Endothelial cell of umbilical vein (primary cell): ENCODE results near the gene COG5. TPM values are rescaled to one million over a fixed set of nuclear protein-coding genes. Genes with fewer than 3 reads are reported as not detected.

Experiments
- BruUV-seq: library from RNA; stranded (reverse); fragments of 400-500 nt; replicated peaks from 2 replicates; lab custom pipeline; 2021; lab: Mats Ljungman, UMichigan
- CTCF ChIA-PET: fragments of 300-600, 350-600 bp; sonication (Branson Sonifier 250); formaldehyde crosslinking; loops from one replicate; lab custom pipeline; 2021; ENCODE audit warnings: antibody characterized with exemption, inconsistent platforms; lab: Charles Lee
- POLR2A ChIA-PET: fragments of 300-600, 350-600 bp; sonication (Branson Sonifier 250); formaldehyde crosslinking; loops from one replicate; lab custom pipeline; 2021; ENCODE audit warnings: antibody characterized with exemption, inconsistent platforms; lab: Charles Lee
- DNase-seq: peaks from one replicate; pipeline ENCODE4 v3.0.0-alpha.2; 2011; ENCODE audit warnings: low read depth, low spot score
- FAIRE-seq: peaks from 2 replicates; lab custom pipeline; 2011; peaks lifted over from hg19 to GRCh38; lab: Jason Lieb, UNC
- H2AFZ ChIP-seq: 2 replicates; pipeline ENCODE4 v1.6.0; 2012; ENCODE audit warnings: low read depth, low read length, control low read depth, inconsistent platforms
- H3K27ac ChIP-seq: 2 replicates; pipeline ENCODE4 v1.5.1; 2011; ENCODE audit warnings: low read depth, mild to moderate bottlenecking, control low read depth, low read length, moderate library complexity; ENCODE audit not compliant: insufficient read depth
- H3K27me3 ChIP-seq, 2 experiments: 2 replicates each; pipeline versions ENCODE4 v1.6.0 to v1.6.1; 2011; ENCODE audit warnings: low read length in 2 of 2, mixed read lengths in 1 of 2; ENCODE audit not compliant: control insufficient read depth in 2 of 2, insufficient read depth in 2 of 2
- H3K36me3 ChIP-seq, 2 experiments: 2 replicates in 1 of 2; 3 replicates in 1 of 2; pipeline ENCODE4 v1.5.1; 2011; ENCODE audit warnings: low read length in 2 of 2, mild to moderate bottlenecking in 1 of 2, moderate library complexity in 1 of 2; ENCODE audit not compliant: control insufficient read depth in 2 of 2, insufficient read depth in 2 of 2; ENCODE audit errors: extremely low read depth in 1 of 2
- H3K4me1 ChIP-seq: 3 replicates; pipeline ENCODE4 v1.5.1; 2011; ENCODE audit warnings: mild to moderate bottlenecking, low read length; ENCODE audit not compliant: control insufficient read depth, insufficient read depth; ENCODE audit errors: extremely low read depth
- H3K4me2 ChIP-seq: 2 replicates; pipeline ENCODE4 v1.6.1; 2011; ENCODE audit warnings: low read length, control low read depth, mixed read lengths; ENCODE audit not compliant: insufficient read depth
- H3K4me3 ChIP-seq, 3 experiments: fragments of 200-600 bp in 1 of 3; sonication (generic), shearing (Covaris generic) in 1 of 3; replicated peaks in 1 of 3; 2 replicates each; pipeline ENCODE4 v1.5.1; 2011 to 2016; ENCODE audit warnings: control low read depth in 3 of 3, low read length in 3 of 3, mild to moderate bottlenecking in 2 of 3, inconsistent platforms in 1 of 3, low read depth in 1 of 3, moderate library complexity in 1 of 3; ENCODE audit not compliant: insufficient read depth in 1 of 3
- H3K79me2 ChIP-seq: 2 replicates; pipeline ENCODE4 v1.6.0; 2012; ENCODE audit warnings: low read length, inconsistent platforms; ENCODE audit not compliant: control insufficient read depth, insufficient read depth
- H3K9ac ChIP-seq: replicated peaks from 2 replicates; pipeline ENCODE3; 2011; ENCODE audit warnings: low read length, control low read depth; ENCODE audit not compliant: insufficient read depth; ENCODE audit errors: extremely low read depth
- H3K9me1 ChIP-seq: replicated peaks from 3 replicates; pipeline ENCODE4 v1.6.0; 2011; ENCODE audit warnings: mild to moderate bottlenecking, low read length; ENCODE audit not compliant: control insufficient read depth, insufficient read depth; ENCODE audit errors: extremely low read depth
- H3K9me3 ChIP-seq: replicated peaks from 2 replicates; pipeline ENCODE4 v1.5.1; 2012; ENCODE audit warnings: low read length, inconsistent platforms; ENCODE audit not compliant: control insufficient read depth, insufficient read depth
- H4K20me1 ChIP-seq: replicated peaks from 2 replicates; pipeline ENCODE3; 2011; ENCODE audit warnings: mild to moderate bottlenecking, low read length; ENCODE audit not compliant: control insufficient read depth, insufficient read depth; ENCODE audit errors: extremely low read depth
- CTCF ChIP-seq, 2 donors: IDR thresholded peaks; 1 replicate in 1 of 2; 2 replicates in 1 of 2; pipeline ENCODE4 v1.5.1; 2011; ENCODE audit warnings: low read length in 2 of 2, mild to moderate bottlenecking in 2 of 2, moderate library complexity in 2 of 2, control low read depth in 1 of 2, inconsistent platforms in 1 of 2, low read depth in 1 of 2; ENCODE audit not compliant: insufficient read depth in 1 of 2; ENCODE audit errors: extremely low read depth in 1 of 2
- EZH2 ChIP-seq: IDR thresholded peaks from 2 replicates; pipeline ENCODE4 v1.6.1; 2012; ENCODE audit warnings: borderline replicate concordance, low read depth, mild to moderate bottlenecking, moderate library complexity, low read length, inconsistent platforms; ENCODE audit not compliant: severe bottlenecking
- FOS ChIP-seq: IDR thresholded peaks from 2 replicates; pipeline ENCODE4 v1.6.1; 2011; ENCODE audit warnings: mild to moderate bottlenecking, low read length, moderate library complexity, borderline replicate concordance; ENCODE audit not compliant: insufficient read depth
- GATA2 ChIP-seq: IDR thresholded peaks from 2 replicates; pipeline ENCODE4 v1.7.0; 2011; ENCODE audit warnings: low read depth, mild to moderate bottlenecking, moderate library complexity, mixed read lengths, low read length; ENCODE audit not compliant: insufficient read length, insufficient read depth
- JUN ChIP-seq: IDR thresholded peaks from 2 replicates; pipeline ENCODE4 v1.6.1; 2011; ENCODE audit warnings: borderline replicate concordance, low read depth; ENCODE audit not compliant: insufficient read length, insufficient read depth
- MAX ChIP-seq: IDR thresholded peaks from 2 replicates; pipeline ENCODE4 v1.6.1; 2011; ENCODE audit not compliant: insufficient read depth, insufficient read length
- MYC ChIP-seq: IDR thresholded peaks from one replicate; pipeline ENCODE4 v1.6.1; 2011; ENCODE audit warnings: mild to moderate bottlenecking, low read depth, low read length
- POLR2A ChIP-seq: IDR thresholded peaks from 2 replicates; pipeline ENCODE4 v1.6.1; 2012; ENCODE audit warnings: low read depth, mild to moderate bottlenecking, control low read depth, low read length
- POLR2AphosphoS5 ChIP-seq: IDR thresholded peaks from 2 replicates; pipeline ENCODE4 v1.6.1; 2012; ENCODE audit warnings: low read depth, mild to moderate bottlenecking, control low read depth, low read length, moderate library complexity; ENCODE audit not compliant: insufficient read depth
- dilution Hi-C: fragments of 300-500 bp; cut with MboI; formaldehyde crosslinking; loops from one replicate; pipeline ENCODE4 v1.15.0; 2019; ENCODE audit warnings: low sequenced_read_pairs; ENCODE audit not compliant: extremely low pct_ligation_motif_present
- intact Hi-C: fragments of 100-400 bp; cut with micrococcal nuclease; formaldehyde crosslinking; loops from one replicate; pipeline ENCODE4 v1.10.0; 2022
- polyA plus RNA-seq, 4 experiments: library from polyadenylated mRNA; depleted of rRNA in 3 of 4; stranded (reverse) in 3 of 4; unstranded in 1 of 4; fragments of >200 nt; gene quantifications; 2 replicates each; pipeline versions ENCODE4 v1.2.1 to v1.2.3, GENCODE V29; 2011 to 2012; ENCODE audit warnings: missing spikeins in 1 of 4
- total RNA-seq: library from RNA; stranded (reverse); gene quantifications from 2 replicates; pipeline ENCODE4 v1.2.3, GENCODE V29; 2021

Gene COG5
- total and polyA plus RNA-seq, 2 donors (not counting 3 experiments of a cell fraction or from before 2014, with no cell fraction given): 18.8 to 45.3 TPM

GRCh38 chr7:107332488-107333269, 231.0 kb downstream of the COG5 start:
- TF ChIP-seq POLR2AphosphoS5 (no peak), MAX (no peak), EZH2 (no peak), FOS (no peak), POLR2A (no peak), CTCF (IDR thresholded peaks at IDR 0.05; ENCODE audit: extremely low read depth in 1 of 2, insufficient read depth in 1 of 2, low read depth in 1 of 2, low read length in 2 of 2) (no peak), JUN (no peak), MYC (no peak), GATA2 (no peak)
- Histone ChIP-seq H3K4me1 (peaks cover 11% of the 10 kb centered on the region), H3K27me3 (no peaks in the 10 kb centered on the region), H2AFZ (no peak overlapping the region), H3K9ac (no peak overlapping the region), H3K27ac (no peak overlapping the region), H3K4me2 (peak overlapping the region; percentile 62), H3K9me1 (no peaks in the 10 kb centered on the region), H3K79me2 (no peaks in the 10 kb centered on the region), H3K4me3 (no peak overlapping the region), H3K36me3 (no peaks in the 10 kb centered on the region), H4K20me1 (no peaks in the 10 kb centered on the region), H3K9me3 (no peaks in the 10 kb centered on the region)
- intact Hi-C loops (no loop called here), dilution Hi-C loops (no loop called here)
- ChIA-PET POLR2A (no interaction called here), CTCF (interaction anchor here (1.0 to 1.3 kb wide), 3 partner anchors 9 to 41 kb away, joined by 3 to 6 read pairs (median 4); no protein-coding TSS in a partner anchor)
- BruUV-seq: no TSS peak
- FAIRE-seq (peak; percentile 58), DNase-seq (peak; percentile 51)
